Measurements from ENCODE around the gene PROK1. TPM values are rescaled to one million over a fixed set of nuclear protein-coding genes. Genes with fewer than 3 reads are reported as not detected.

The PROK1 gene
- total RNA-seq, 1 experiment from 2014 or later = 0.22 TPM

DNA sequence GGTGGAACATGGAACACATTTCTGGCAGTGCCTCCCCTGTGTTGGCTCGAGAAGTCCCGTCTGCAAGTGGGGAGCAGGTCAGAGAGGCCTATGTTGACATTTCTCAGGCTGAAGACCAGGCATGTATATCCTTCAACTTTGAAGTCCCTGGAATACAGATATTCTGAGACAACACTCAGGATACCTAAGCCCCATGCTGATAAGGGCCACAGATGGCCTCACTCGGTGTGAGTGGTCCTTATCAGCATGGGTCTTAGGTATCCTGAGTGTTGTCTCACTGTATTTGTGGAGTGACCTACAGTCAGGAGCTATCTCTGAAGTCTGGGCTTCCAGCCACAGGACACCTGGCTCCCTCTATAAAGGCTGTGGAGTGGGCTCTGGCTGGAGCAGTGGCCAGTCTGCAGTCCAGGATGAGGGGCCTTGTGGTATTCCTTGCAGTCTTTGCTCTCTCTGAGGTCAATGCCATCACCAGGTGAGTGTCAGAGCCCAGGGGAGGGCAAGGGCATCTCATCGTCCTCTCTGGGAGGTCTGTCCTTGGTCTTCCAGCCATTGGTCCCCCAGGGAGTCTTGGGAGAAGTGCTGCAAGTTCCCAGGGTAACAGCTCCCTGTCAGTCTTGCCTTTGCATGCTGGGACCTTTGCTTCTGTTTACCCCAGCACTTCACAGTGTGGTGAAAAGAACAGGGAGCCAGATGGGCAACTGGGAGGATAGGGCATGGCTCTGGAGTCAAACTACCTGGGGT, 29.6 kb downstream of the PROK1 start:
- TF ChIP-seq POLR2AphosphoS5 (IDR thresholded peaks at IDR 0.05; ENCODE audit: low read depth, low read length) (no peak), TCF7L2 (IDR thresholded peaks at IDR 0.05; ENCODE audit: borderline replicate concordance, extremely low read depth, insufficient read depth, insufficient read length) (no peak), CBX3 (IDR thresholded peaks at IDR 0.05; ENCODE audit: low read depth) (no peak), RAD21 (IDR thresholded peaks at IDR 0.05; ENCODE audit: low read depth) (no peak), EGR1 (IDR thresholded peaks at IDR 0.05; ENCODE audit: low read depth) (no peak)
- TF ChIP-seq, protein P1, sequence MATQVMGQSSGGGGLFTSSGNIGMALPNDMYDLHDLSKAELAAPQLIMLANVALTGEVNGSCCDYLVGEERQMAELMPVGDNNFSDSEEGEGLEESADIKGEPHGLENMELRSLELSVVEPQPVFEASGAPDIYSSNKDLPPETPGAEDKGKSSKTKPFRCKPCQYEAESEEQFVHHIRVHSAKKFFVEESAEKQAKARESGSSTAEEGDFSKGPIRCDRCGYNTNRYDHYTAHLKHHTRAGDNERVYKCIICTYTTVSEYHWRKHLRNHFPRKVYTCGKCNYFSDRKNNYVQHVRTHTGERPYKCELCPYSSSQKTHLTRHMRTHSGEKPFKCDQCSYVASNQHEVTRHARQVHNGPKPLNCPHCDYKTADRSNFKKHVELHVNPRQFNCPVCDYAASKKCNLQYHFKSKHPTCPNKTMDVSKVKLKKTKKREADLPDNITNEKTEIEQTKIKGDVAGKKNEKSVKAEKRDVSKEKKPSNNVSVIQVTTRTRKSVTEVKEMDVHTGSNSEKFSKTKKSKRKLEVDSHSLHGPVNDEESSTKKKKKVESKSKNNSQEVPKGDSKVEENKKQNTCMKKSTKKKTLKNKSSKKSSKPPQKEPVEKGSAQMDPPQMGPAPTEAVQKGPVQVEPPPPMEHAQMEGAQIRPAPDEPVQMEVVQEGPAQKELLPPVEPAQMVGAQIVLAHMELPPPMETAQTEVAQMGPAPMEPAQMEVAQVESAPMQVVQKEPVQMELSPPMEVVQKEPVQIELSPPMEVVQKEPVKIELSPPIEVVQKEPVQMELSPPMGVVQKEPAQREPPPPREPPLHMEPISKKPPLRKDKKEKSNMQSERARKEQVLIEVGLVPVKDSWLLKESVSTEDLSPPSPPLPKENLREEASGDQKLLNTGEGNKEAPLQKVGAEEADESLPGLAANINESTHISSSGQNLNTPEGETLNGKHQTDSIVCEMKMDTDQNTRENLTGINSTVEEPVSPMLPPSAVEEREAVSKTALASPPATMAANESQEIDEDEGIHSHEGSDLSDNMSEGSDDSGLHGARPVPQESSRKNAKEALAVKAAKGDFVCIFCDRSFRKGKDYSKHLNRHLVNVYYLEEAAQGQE (IDR thresholded peaks at IDR 0.05; ENCODE audit: low read depth) = no peak
- TF ChIP-seq, protein P2, sequence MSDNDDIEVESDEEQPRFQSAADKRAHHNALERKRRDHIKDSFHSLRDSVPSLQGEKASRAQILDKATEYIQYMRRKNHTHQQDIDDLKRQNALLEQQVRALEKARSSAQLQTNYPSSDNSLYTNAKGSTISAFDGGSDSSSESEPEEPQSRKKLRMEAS (IDR thresholded peaks at IDR 0.05) = no peak
- no peak overlapping the region for H3K27ac ChIP-seq (ENCODE audit: low read depth, low read length)
- ATAC-seq (no peak), DNase-seq (ENCODE audit: low read depth, low spot score) (no peak)
- H3K9ac ChIP-seq (ENCODE audit: low read length) = no peak overlapping the region
- POLR2A ChIA-PET = no interaction called here
- RAD21 ChIA-PET (ENCODE audit: low non-redundant PET in 1 of 2, low total read pairs in 2 of 2, uncharacterized antibody in 2 of 2, unreplicated experiment in 2 of 2) = no interaction called here
- no peak overlapping the region for H3K4me2 ChIP-seq (ENCODE audit: low read length)
- H3K4me3 ChIP-seq (replicated peaks in 1 of 2; ENCODE audit: low read depth in 1 of 2, low read length in 2 of 2) = no peak overlapping the region
- no peaks in the 10 kb centered on the region for H3K9me2 ChIP-seq (ENCODE audit: insufficient read depth)
- peaks cover 23 to 34% of the 10 kb centered on the region in 2 experiments for H3K4me1 ChIP-seq (ENCODE audit: control insufficient read depth in 1 of 2, insufficient read depth in 2 of 2, low read length in 2 of 2)
- CTCF ChIA-PET = interaction anchor here (1.5 to 21.6 kb wide), 2 partner anchors 15 to 142 kb away, joined by 3 to 203 read pairs; partner anchors contain the start of gene RBM15
- H3K27me3 ChIP-seq (ENCODE audit: insufficient read depth, low read length) = no peaks in the 10 kb centered on the region
- H4K20me1 ChIP-seq (ENCODE audit: insufficient read depth) = no peaks in the 10 kb centered on the region
- no peak overlapping the region for H2AFZ ChIP-seq (ENCODE audit: low read depth, low read length, poor library complexity, severe bottlenecking)
- no TSS peak for BruUV-seq (replicated peaks)
- no peaks in the 10 kb centered on the region for H3K36me3 ChIP-seq (ENCODE audit: control insufficient read depth in 1 of 2, insufficient read depth in 2 of 2, low read length in 2 of 2)
- intact Hi-C loops (cut with micrococcal nuclease) = no loop called here
- no peaks in the 10 kb centered on the region for H3K9me3 ChIP-seq (ENCODE audit: control insufficient read depth in 1 of 2, insufficient read depth in 1 of 2, low read depth in 1 of 2, low read length in 2 of 2)
- H3K79me2 ChIP-seq (ENCODE audit: insufficient read depth, low read length) = no peaks in the 10 kb centered on the region

All from HCT116 (cell line).